Duodenal mucosa (tissue), 2 donors: ENCODE measurements around the gene MIB2.

ENCODE experiments used
- H3K27ac ChIP-seq: one replicate; pipeline ENCODE4 v1.7.0; 2013; ENCODE audit warnings: low read depth, low read length
- H3K27me3 ChIP-seq, 2 donors: one replicate each; pipeline ENCODE4 v1.7.0; 2013; ENCODE audit warnings: low read length in 2 of 2, control low read depth in 1 of 2; ENCODE audit not compliant: insufficient read depth in 2 of 2, control insufficient read depth in 1 of 2
- H3K36me3 ChIP-seq, 2 donors: one replicate each; pipeline ENCODE4 v1.7.0; 2013; ENCODE audit warnings: low read length in 2 of 2, control low read depth in 1 of 2; ENCODE audit not compliant: insufficient read depth in 2 of 2, control insufficient read depth in 1 of 2
- H3K4me1 ChIP-seq, 2 donors: one replicate each; pipeline ENCODE4 v1.7.0; 2013; ENCODE audit warnings: low read length in 2 of 2, control low read depth in 1 of 2; ENCODE audit not compliant: insufficient read depth in 2 of 2, control insufficient read depth in 1 of 2
- H3K4me3 ChIP-seq, 2 donors: one replicate each; pipeline ENCODE4 v1.7.0; 2013; ENCODE audit warnings: low read length in 2 of 2, low read depth in 1 of 2
- H3K9ac ChIP-seq, 2 donors: one replicate each; pipeline ENCODE4 v1.7.0; 2013; ENCODE audit warnings: low read length in 2 of 2, low read depth in 1 of 2
- H3K9me3 ChIP-seq, 2 donors: one replicate each; pipeline ENCODE4 v1.7.0; 2013; ENCODE audit warnings: low read length in 2 of 2, control low read depth in 1 of 2; ENCODE audit not compliant: control insufficient read depth in 1 of 2

The MIB2 gene

DNA sequence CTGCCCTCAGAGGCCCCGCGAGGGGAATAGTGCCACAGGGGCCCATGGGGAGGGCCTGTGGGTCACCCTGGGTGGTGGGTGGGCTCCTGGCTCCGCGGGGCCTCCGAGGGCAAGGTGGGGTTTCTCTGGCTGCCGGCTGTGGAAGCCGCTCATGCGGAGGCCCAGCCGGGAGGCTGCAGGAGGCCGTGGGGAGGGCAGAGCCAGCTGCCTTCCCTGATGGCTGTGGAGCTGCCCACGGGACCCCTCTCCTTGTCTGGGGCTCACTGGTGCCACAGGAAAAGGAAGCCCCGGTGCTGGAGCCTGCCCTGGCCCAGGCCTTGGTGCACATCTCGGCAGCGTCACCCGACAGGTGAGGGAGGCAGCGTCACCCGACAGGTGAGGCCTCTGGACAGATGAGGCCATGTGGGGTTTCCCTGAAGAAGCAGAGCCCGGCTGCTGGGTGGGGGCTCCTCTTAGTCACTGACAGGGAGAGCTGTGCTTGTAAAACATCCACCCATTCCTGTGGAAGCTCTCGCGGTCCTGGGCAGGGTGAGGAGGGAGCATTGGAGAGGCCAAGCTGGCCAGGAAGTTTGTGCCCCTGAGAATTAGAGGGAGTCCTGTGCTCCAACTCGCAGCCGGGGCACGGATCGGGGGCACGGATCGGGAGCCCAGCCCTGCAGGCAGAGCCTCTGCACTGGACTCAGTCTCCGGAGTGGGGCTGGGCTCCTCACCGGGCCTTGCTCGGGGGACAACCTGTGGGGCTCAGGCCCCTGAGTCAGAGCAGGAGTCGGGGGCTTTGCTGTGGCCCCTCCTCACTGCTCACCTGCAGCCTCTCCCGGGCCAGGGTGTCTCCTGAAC is 6.1 kb downstream of the MIB2 start:
- Histone ChIP-seq H3K36me3 (peaks cover 0 to 12% of the 10 kb centered on the region in 2 donors), H3K27me3 (no peaks in the 10 kb centered on the region), H3K9me3 (no peaks in the 10 kb centered on the region), H3K4me3 (no peak overlapping the region), H3K4me1 (peaks cover 9 to 11% of the 10 kb centered on the region in 2 donors), H3K27ac (no peak overlapping the region), H3K9ac (no peak overlapping the region)

DNA sequence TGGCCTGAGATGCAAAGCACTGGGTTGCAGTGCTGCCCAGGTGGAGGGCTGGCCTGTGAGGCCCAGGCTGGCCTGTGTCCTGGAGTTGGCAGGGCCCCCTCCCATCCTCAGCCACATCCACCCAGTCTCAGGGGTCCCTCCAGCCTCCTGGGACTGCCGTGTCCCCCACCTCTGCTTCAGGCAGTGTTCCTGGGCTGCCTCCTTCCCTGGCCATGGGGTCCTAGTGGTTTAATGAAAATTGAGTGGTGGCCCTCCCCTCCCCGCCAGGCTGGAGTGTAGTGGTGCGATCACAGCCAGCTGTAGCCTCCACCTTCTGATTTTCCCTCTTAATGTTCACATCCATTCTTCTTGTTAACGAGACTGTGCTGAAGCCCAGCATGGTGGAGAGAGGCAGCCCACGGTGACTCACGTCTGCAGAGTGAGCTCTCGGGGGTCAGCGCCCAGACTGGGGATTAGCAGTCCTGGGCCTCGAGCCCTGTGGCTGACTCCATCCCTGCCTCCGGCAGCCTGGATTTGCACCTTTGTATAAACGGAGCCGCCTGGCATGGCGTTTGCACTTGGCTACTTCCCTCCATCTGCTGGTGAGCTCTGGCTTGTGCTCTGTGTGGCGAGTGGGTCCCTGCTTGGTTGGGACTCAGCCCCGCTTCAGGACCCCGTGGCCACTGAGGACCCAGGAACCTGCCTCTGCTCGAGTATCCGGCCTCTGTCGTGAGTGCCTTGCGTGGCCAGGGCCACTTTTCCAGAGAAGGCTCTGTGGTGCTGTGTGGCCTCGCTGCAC is 6.9 kb downstream of the MIB2 start:
- no peak overlapping the region for H3K9ac ChIP-seq
- peaks cover 0 to 12% of the 10 kb centered on the region in 2 donors for H3K36me3 ChIP-seq
- no peak overlapping the region for H3K4me3 ChIP-seq

DNA sequence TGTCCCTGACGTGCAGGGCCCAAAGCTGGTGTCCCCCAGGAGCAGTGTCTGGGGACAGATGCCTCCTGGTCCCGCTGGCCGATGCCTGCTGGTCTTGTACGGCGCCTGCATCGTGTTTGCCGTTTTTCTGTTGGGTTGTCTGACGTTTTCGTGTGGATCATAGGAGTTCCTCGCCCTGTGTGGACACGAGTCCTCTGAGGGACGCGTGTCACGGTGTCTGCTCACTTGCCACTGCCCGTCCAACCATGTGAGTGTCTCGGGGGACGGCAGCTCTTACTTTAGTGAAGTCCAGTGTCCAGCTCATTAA is 7.4 kb downstream of the MIB2 start:
- Histone ChIP-seq H3K27me3 (no peaks in the 10 kb centered on the region), H3K36me3 (peaks cover 0 to 13% of the 10 kb centered on the region in 2 donors), H3K9me3 (no peaks in the 10 kb centered on the region), H3K27ac (no peak overlapping the region), H3K9ac (no peak overlapping the region), H3K4me3 (no peak overlapping the region), H3K4me1 (peaks cover 6 to 8% of the 10 kb centered on the region in 2 donors)

More for the DNA sequence above, 6.9 kb downstream of the MIB2 start:
- peaks cover 7 to 8% of the 10 kb centered on the region in 2 donors for H3K4me1 ChIP-seq
- no peak overlapping the region for H3K27ac ChIP-seq
- no peaks in the 10 kb centered on the region for H3K9me3 ChIP-seq
- H3K27me3 ChIP-seq: no peaks in the 10 kb centered on the region

DNA sequence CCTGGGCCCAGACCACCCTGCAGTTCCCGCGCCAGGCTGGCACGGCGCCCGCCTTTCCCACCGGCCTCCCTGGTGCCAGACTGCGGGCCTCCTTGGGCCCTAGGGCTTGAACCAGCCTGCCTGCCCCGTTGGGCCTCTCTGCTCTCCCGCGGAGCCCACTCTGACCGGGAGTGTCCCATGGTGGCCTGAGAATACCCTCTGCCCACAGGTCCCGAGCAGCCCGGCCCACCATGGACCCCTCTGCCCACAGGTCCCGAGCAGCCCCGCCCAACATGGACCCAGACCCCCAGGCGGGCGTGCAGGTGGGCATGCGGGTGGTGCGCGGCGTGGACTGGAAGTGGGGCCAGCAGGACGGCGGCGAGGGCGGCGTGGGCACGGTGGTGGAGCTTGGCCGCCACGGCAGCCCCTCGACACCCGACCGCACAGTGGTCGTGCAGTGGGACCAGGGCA is 7.9 kb downstream of the MIB2 start:
- H3K4me1 ChIP-seq: peaks cover 6 to 12% of the 10 kb centered on the region in 2 donors
- H3K9me3 ChIP-seq: no peaks in the 10 kb centered on the region
- H3K9ac ChIP-seq: no peak overlapping the region
- no peak overlapping the region for H3K27ac ChIP-seq
- no peak overlapping the region for H3K4me3 ChIP-seq
- H3K36me3 ChIP-seq: peaks cover 0 to 13% of the 10 kb centered on the region in 2 donors
- H3K27me3 ChIP-seq: no peaks in the 10 kb centered on the region

DNA sequence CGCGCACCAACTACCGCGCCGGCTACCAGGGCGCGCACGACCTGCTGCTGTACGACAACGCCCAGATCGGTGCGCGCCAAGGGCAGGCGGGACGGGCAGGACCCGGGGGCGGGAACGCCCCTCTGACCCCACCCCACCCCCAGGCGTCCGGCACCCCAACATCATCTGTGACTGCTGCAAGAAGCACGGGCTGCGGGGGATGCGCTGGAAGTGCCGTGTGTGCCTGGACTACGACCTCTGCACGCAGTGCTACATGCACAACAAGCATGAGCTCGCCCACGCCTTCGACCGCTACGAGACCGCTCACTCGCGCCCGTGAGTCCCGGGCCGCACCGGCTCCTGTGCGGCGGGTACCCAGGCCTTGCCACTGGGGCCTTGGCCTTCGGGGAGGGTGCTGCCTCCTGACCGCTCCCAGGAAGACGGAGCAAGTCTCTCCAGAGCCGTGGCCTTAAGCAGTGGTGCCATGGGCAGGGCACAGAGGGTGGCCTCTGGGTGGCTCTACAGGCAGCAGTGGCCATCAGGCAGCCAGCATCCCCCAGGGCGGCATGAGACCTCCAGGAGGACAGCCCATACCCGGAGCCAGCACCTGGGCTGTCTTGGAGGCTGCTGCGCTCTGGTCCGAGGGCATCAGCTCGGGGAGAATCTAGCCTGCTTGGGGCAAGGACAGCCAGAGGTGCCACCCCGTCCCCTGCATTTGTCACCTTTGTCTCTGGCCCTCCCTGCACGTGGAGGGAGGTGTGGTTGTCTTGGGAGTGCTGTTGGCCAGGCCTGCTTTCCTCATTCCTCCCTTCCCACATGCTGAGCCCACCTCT is 8.5 kb downstream of the MIB2 start:
- Histone ChIP-seq H3K4me1 (peaks cover 6 to 12% of the 10 kb centered on the region in 2 donors), H3K9me3 (no peaks in the 10 kb centered on the region), H3K36me3 (peaks cover 0 to 9% of the 10 kb centered on the region in 2 donors), H3K9ac (no peak overlapping the region), H3K27ac (no peak overlapping the region), H3K4me3 (no peak overlapping the region), H3K27me3 (no peaks in the 10 kb centered on the region)

DNA sequence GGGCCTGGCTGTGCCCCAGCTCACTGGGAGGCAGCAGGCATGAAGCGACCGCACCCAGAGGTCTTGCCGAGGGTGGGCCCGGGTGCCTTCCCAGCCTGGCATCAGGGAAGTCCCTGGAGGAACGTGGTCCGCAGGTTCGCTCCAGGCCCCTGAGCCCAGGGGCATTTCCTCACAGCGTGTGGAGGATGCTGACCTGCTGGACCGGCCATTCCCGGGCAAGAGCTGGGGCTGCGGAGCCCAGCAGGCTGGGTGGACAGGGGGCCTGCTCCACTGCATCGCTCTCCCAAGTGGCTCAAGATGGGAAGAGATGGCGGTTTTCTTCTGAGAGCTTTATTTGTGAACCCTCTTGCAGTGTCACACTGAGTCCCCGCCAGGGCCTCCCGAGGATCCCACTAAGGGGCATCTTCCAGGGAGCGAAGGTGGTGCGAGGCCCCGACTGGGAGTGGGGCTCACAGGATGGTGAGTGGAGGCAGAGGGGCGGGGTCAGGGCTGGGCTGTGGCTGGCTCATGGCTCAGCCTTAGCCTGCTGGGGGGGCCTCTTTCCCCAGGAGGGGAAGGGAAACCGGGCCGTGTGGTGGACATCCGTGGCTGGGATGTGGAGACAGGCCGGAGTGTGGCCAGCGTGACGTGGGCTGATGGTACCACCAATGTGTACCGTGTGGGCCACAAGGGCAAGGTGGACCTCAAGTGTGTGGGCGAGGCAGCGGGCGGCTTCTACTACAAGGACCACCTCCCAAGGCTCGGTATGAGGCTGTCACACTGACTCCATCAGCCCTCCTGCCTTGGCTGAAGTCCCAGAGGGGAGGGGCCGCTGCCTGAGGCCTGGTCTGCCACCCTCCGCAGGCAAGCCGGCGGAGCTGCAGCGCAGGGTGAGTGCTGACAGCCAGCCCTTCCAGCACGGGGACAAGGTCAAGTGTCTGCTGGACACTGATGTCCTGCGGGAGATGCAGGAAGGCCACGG is 9.4 kb downstream of the MIB2 start:
- no peak overlapping the region for H3K27ac ChIP-seq
- no peak overlapping the region for H3K9ac ChIP-seq
- H3K27me3 ChIP-seq: no peaks in the 10 kb centered on the region
- no peaks in the 10 kb centered on the region for H3K9me3 ChIP-seq
- peaks cover 6 to 12% of the 10 kb centered on the region in 2 donors for H3K4me1 ChIP-seq
- no peak overlapping the region for H3K4me3 ChIP-seq
- peaks cover 0 to 9% of the 10 kb centered on the region in 2 donors for H3K36me3 ChIP-seq

DNA sequence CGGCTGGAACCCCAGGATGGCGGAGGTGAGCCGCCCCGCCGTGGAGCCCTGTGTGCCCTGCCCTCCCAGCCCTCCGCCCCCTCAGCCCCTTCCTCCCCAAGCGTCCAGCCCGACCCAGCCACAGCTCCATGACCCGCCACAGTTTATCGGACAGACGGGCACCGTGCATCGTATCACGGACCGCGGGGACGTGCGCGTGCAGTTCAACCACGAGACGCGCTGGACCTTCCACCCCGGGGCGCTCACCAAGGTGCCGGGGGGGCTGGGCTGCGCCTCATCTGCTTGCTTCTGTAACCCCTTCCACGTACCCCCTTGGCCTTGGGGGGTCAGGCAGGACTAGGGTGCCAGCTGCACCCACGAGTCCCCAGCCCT is 10.1 kb downstream of the MIB2 start:
- H3K4me3 ChIP-seq: no peak overlapping the region

DNA sequence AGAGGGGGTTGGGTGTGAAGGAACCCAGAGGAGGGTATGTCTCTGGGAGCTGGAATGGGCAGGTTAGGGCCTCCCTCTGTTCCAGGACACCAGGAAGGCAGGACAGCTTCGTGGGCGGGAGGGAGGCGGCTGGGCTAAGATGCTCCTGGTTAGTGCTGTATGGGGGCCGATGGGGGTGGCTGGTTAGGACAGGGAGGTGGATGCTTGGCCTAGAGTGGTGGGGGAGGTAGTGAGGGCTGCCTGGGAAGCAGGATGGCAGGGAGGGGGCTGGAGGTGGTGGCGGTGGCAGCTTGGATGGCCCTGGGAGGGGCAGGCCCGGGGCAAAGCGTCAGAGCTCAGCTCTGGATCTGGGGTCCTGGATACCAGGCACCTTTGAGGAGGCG is 10.5 kb downstream of the MIB2 start:
- H3K36me3 ChIP-seq: peaks cover 0 to 9% of the 10 kb centered on the region in 2 donors
- H3K27me3 ChIP-seq: no peaks in the 10 kb centered on the region
- no peaks in the 10 kb centered on the region for H3K9me3 ChIP-seq
- H3K4me3 ChIP-seq: no peak overlapping the region
- no peak overlapping the region for H3K9ac ChIP-seq
- H3K27ac ChIP-seq: no peak overlapping the region
- peaks cover 6 to 12% of the 10 kb centered on the region in 2 donors for H3K4me1 ChIP-seq

More for the DNA sequence above, 10.1 kb downstream of the MIB2 start:
- Histone ChIP-seq H3K27ac (no peak overlapping the region), H3K9ac (no peak overlapping the region), H3K36me3 (peaks cover 0 to 9% of the 10 kb centered on the region in 2 donors), H3K4me1 (peaks cover 6 to 12% of the 10 kb centered on the region in 2 donors), H3K9me3 (no peaks in the 10 kb centered on the region), H3K27me3 (no peaks in the 10 kb centered on the region)
